GM23248 (cell line): Measurements from ENCODE around the gene ZNF184.

ENCODE experiments used
- EZH2 ChIP-seq: fragments of 200-600 bp; sonication (generic); IDR thresholded peaks from 2 replicates; pipeline ENCODE4 v1.6.1; 2018; ENCODE audit warnings: antibody characterized with exemption, mild to moderate bottlenecking; ENCODE audit not compliant: insufficient read depth, poor library complexity, severe bottlenecking
- EZH2phosphoT487 ChIP-seq: fragments of 200-600 bp; sonication (generic); IDR thresholded peaks from 2 replicates; pipeline ENCODE4 v1.6.1; 2018; ENCODE audit warnings: antibody characterized with exemption, moderate library complexity, mild to moderate bottlenecking, low read depth; ENCODE audit not compliant: insufficient read depth

- TF ChIP-seq EZH2phosphoT487 (no peak), EZH2 (no peak)
These were observed 28.3 kb upstream of the ZNF184 start for GRCh38 chr6:27501187-27501586.
